H1 (cell line): ENCODE measurements around the gene P3R3URF. TPM values are rescaled to one million over a fixed set of nuclear protein-coding genes. Genes with fewer than 3 reads are reported as not detected.

ENCODE experiments used
- CTCF ChIA-PET: fragments of 300-600 bp; sonication (Branson Sonifier 250); formaldehyde crosslinking; loops from one replicate; lab custom pipeline; 2021; ENCODE audit not compliant: partially characterized antibody; lab: Charles Lee
- POLR2A ChIA-PET: fragments of 300-600 bp; sonication (Branson Sonifier 250); formaldehyde crosslinking; loops from one replicate; lab custom pipeline; 2021; ENCODE audit warnings: inconsistent platforms; ENCODE audit not compliant: partially characterized antibody; lab: Charles Lee
- DNase-seq, 2 experiments: peaks; one replicate each; pipeline versions ENCODE4 v3.0.0 to v3.0.0-alpha.2; 2010 to 2022; ENCODE audit warnings: low spot score in 2 of 2, low read depth in 1 of 2, mixed read lengths in 1 of 2
- FAIRE-seq: peaks from 2 replicates; lab custom pipeline; 2011; peaks lifted over from hg19 to GRCh38; lab: Jason Lieb, UNC
- H2AFZ ChIP-seq: 2 replicates; pipeline ENCODE4 v1.8.1; 2012; ENCODE audit warnings: low read length, inconsistent platforms
- H2AK5ac ChIP-seq: 2 replicates; pipeline ENCODE4 v1.6.1; 2013; ENCODE audit warnings: low read depth, low read length
- H2BK120ac ChIP-seq: replicated peaks from 2 replicates; pipeline ENCODE3; 2013; ENCODE audit warnings: low read depth, low read length, inconsistent platforms
- H2BK12ac ChIP-seq: 2 replicates; pipeline ENCODE4 v1.6.1; 2013; ENCODE audit warnings: low read depth, low read length
- H2BK15ac ChIP-seq: 2 replicates; pipeline ENCODE4 v1.6.1; 2013; ENCODE audit warnings: low read length
- H2BK20ac ChIP-seq: 2 replicates; pipeline ENCODE4 v1.6.1; 2013; ENCODE audit warnings: low read length
- H2BK5ac ChIP-seq: 2 replicates; pipeline ENCODE4 v1.6.1; 2013; ENCODE audit warnings: low read depth, low read length
- H3K14ac ChIP-seq: 2 replicates; pipeline ENCODE4 v1.6.1; 2013; ENCODE audit warnings: inconsistent platforms; ENCODE audit not compliant: insufficient read length
- H3K18ac ChIP-seq: 2 replicates; pipeline ENCODE4 v1.6.1; 2013; ENCODE audit warnings: low read length; ENCODE audit errors: extremely low read depth
- H3K23ac ChIP-seq: 2 replicates; pipeline ENCODE4 v1.6.1; 2013; ENCODE audit warnings: inconsistent platforms; ENCODE audit not compliant: insufficient read length
- H3K23me2 ChIP-seq: 2 replicates; pipeline ENCODE4 v1.6.1; 2013; ENCODE audit warnings: low read depth, low read length
- H3K27ac ChIP-seq: 2 replicates; pipeline ENCODE4 v1.6.1; 2011; ENCODE audit warnings: low read depth, low read length, inconsistent platforms
- H3K27me3 ChIP-seq, 4 experiments: replicated peaks in 1 of 4; 1 replicate in 1 of 4; 2 replicates in 3 of 4; pipeline versions ENCODE4 v1.6.1 to v1.8.1; 2011 to 2013; ENCODE audit warnings: low read length in 3 of 4, mild to moderate bottlenecking in 3 of 4, inconsistent platforms in 2 of 4, mixed read lengths in 2 of 4, moderate library complexity in 1 of 4; ENCODE audit not compliant: control insufficient read depth in 3 of 4, insufficient read depth in 3 of 4; ENCODE audit errors: extremely low read depth in 1 of 4
- H3K36me3 ChIP-seq, 4 experiments: 2 replicates each; pipeline versions ENCODE4 v1.6.1 to v1.8.1; 2011 to 2013; ENCODE audit warnings: mild to moderate bottlenecking in 4 of 4, low read length in 3 of 4, moderate library complexity in 2 of 4, control low read depth in 1 of 4, inconsistent platforms in 1 of 4; ENCODE audit not compliant: insufficient read depth in 4 of 4, control insufficient read depth in 2 of 4
- H3K4ac ChIP-seq: replicated peaks from 2 replicates; pipeline ENCODE3; 2013; ENCODE audit warnings: low read length, low read depth, mixed read lengths, inconsistent platforms; ENCODE audit not compliant: insufficient read length
- H3K4me1 ChIP-seq, 4 experiments: replicated peaks in 1 of 4; 1 replicate in 1 of 4; 2 replicates in 3 of 4; pipeline versions ENCODE4 v1.6.1 to v1.8.1; 2011 to 2013; ENCODE audit warnings: low read length in 3 of 4, inconsistent platforms in 2 of 4, mixed read lengths in 1 of 4; ENCODE audit not compliant: insufficient read depth in 4 of 4, control insufficient read depth in 3 of 4
- H3K4me2 ChIP-seq, 2 experiments: 2 replicates each; pipeline versions ENCODE4 v1.6.1 to v1.8.1; 2011 to 2013; ENCODE audit warnings: low read depth in 2 of 2, low read length in 2 of 2, control low read depth in 1 of 2, inconsistent platforms in 1 of 2, mild to moderate bottlenecking in 1 of 2; ENCODE audit not compliant: insufficient read depth in 1 of 2
- H3K4me3 ChIP-seq, 4 experiments: fragments of 200-600, 300-600 bp in 1 of 4; sonication (generic), shearing (Covaris generic), sonication (Bioruptor Twin) in 1 of 4; 2 replicates each; pipeline versions ENCODE4 v1.5.1 to v1.8.1; 2011 to 2016; ENCODE audit warnings: low read length in 4 of 4, low read depth in 3 of 4, control low read depth in 2 of 4, inconsistent platforms in 2 of 4, mild to moderate bottlenecking in 2 of 4, mixed read lengths in 1 of 4, moderate library complexity in 1 of 4; ENCODE audit not compliant: insufficient read depth in 2 of 4; ENCODE audit errors: extremely low read depth in 1 of 4
- H3K56ac ChIP-seq: replicated peaks from 2 replicates; pipeline ENCODE3; 2013; ENCODE audit warnings: low read depth, mild to moderate bottlenecking, mixed read lengths, low read length, inconsistent platforms; ENCODE audit not compliant: insufficient read length
- H3K79me1 ChIP-seq: 2 replicates; pipeline ENCODE4 v1.6.1; 2013; ENCODE audit warnings: low read depth, low read length, control low read depth
- H3K79me2 ChIP-seq, 2 experiments: 2 replicates each; pipeline versions ENCODE4 v1.6.1 to v1.8.1; 2012 to 2013; ENCODE audit warnings: low read length in 2 of 2, mild to moderate bottlenecking in 2 of 2, inconsistent platforms in 1 of 2; ENCODE audit not compliant: insufficient read depth in 2 of 2, control insufficient read depth in 1 of 2
- H3K9ac ChIP-seq, 4 experiments: replicated peaks in 1 of 4; 1 replicate in 1 of 4; 2 replicates in 3 of 4; pipeline versions ENCODE4 v1.6.1 to v1.8.1; 2011 to 2013; ENCODE audit warnings: low read depth in 3 of 4, low read length in 3 of 4, control low read depth in 2 of 4, mild to moderate bottlenecking in 2 of 4, moderate library complexity in 2 of 4, inconsistent platforms in 1 of 4; ENCODE audit errors: extremely low read depth in 1 of 4
- H3K9me3 ChIP-seq, 2 experiments: 2 replicates each; pipeline versions ENCODE4 v1.6.1 to v1.8.1; 2012 to 2013; ENCODE audit warnings: mild to moderate bottlenecking in 2 of 2, moderate library complexity in 2 of 2, control low read depth in 1 of 2, inconsistent platforms in 1 of 2, low read depth in 1 of 2, low read length in 1 of 2, mixed read lengths in 1 of 2; ENCODE audit not compliant: insufficient read depth in 2 of 2
- H4K20me1 ChIP-seq, 2 experiments: replicated peaks in 1 of 2; 2 replicates each; pipeline versions ENCODE3 to v1.8.1; 2011 to 2013; ENCODE audit warnings: inconsistent platforms in 2 of 2, low read length in 2 of 2, mild to moderate bottlenecking in 1 of 2; ENCODE audit not compliant: insufficient read depth in 2 of 2, control insufficient read depth in 1 of 2
- H4K5ac ChIP-seq: 2 replicates; pipeline ENCODE4 v1.6.1; 2013; ENCODE audit warnings: low read length, low read depth, mixed read lengths, inconsistent platforms; ENCODE audit not compliant: insufficient read length
- H4K8ac ChIP-seq: 2 replicates; pipeline ENCODE4 v1.8.0; 2013; ENCODE audit warnings: mild to moderate bottlenecking, moderate library complexity, low read length, inconsistent platforms; ENCODE audit not compliant: insufficient read depth; ENCODE audit errors: extremely low read depth
- H4K91ac ChIP-seq: replicated peaks from 2 replicates; pipeline ENCODE3; 2013; ENCODE audit warnings: low read length, mixed read lengths, inconsistent platforms; ENCODE audit not compliant: insufficient read length
- WGBS, 2 experiments: shearing (Covaris generic) in 1 of 2; methylation state at CpG; one replicate each; pipeline versions ENCODE4 v1.1.6 to v1.1.7; 2013 to 2015; ENCODE audit warnings: low lambda C conversion rate in 2 of 2, mixed read lengths in 2 of 2, inconsistent platforms in 1 of 2, low coverage in 1 of 2, missing lambda C conversion rate in 1 of 2; ENCODE audit not compliant: insufficient replicate concordance in 2 of 2, insufficient coverage in 1 of 2, insufficient read length in 1 of 2; ENCODE audit errors: extremely low coverage in 1 of 2, missing lambda C conversion rate in 1 of 2; 5-methylcytosine and 5-hydroxymethylcytosine counted together
- polyA plus RNA-seq, 7 experiments: library from polyadenylated mRNA; depleted of rRNA in 3 of 7; stranded (reverse) in 5 of 7; unstranded in 2 of 7; fragments of >200 nt in 5 of 7; fragments of 200-250 nt in 2 of 7; gene quantifications; 1 replicate in 5 of 7; 2 replicates in 1 of 7; 4 replicates in 1 of 7; pipeline versions ENCODE4 v1.2.1 to v1.2.3, GENCODE V29; 2011 to 2013; ENCODE audit warnings: missing spikeins in 2 of 7, mixed read lengths in 2 of 7
- total RNA-seq: library from RNA; stranded (reverse); fragmentation: NEBNext Ultra II Directional; extraction: Animal tissue kit (Norgen Biotek cat#: 25700); gene quantifications from 2 replicates; pipeline ENCODE4 v1.2.1, GENCODE V29; 2021

Gene P3R3URF
- total and polyA plus RNA-seq, 2 of the 8 experiments (the other 6 are each of a cell fraction or from before 2014, with no cell fraction given) = not detected

GRCh38 chr1:46220808-46221207, 44.5 kb upstream of the P3R3URF start:
- Histone ChIP-seq H3K9ac (no peak overlapping the region), H2BK120ac (no peak overlapping the region), H3K56ac (no peak overlapping the region), H3K4ac (no peak overlapping the region), H3K9me3 (no peaks in the 10 kb centered on the region), H3K79me2 (no peaks in the 10 kb centered on the region), H3K27me3 (no peaks in the 10 kb centered on the region), H3K36me3 (no peaks in the 10 kb centered on the region), H3K4me1 (peaks cover 3 to 11% (median 7%) of the 10 kb centered on the region in 4 experiments; a peak in 6 of 7 replicates), H4K5ac (no peak overlapping the region), H4K20me1 (no peaks in the 10 kb centered on the region), H2BK5ac (no peak overlapping the region), H2AK5ac (no peak overlapping the region), H3K4me3 (no peak overlapping the region), H3K27ac (no peak overlapping the region), H2BK15ac (no peak overlapping the region), H3K14ac (no peak overlapping the region), H4K8ac (no peak overlapping the region), H3K79me1 (no peaks in the 10 kb centered on the region), H2BK20ac (no peak overlapping the region), H3K4me2 (no peak overlapping the region), H3K18ac (no peak overlapping the region), H2BK12ac (peak overlapping the region; percentile 80; the same call in 1 of the 2 replicates), H4K91ac (no peak overlapping the region), H3K23me2 (no peaks in the 10 kb centered on the region), H2AFZ (no peak overlapping the region), H3K23ac (no peak overlapping the region)
- FAIRE-seq (no peak), DNase-seq (no peak)
- WGBS, 2 experiments = 89% methylated on average over 3 of the region's 3 CpGs; no CpG with 5 or more reads in 1 of the 2 experiments
- CTCF ChIA-PET = interaction anchor here (1.2 to 5.4 kb wide), 5 partner anchors 22 to 40 kb away, joined by 3 to 55 read pairs (median 5); partner anchors contain the start of genes POMGNT1 and RAD54L
- POLR2A ChIA-PET = interaction anchor here (0.8 to 2.4 kb wide), 3 partner anchors 11 to 23 kb away, joined by 3 to 6 read pairs (median 5); partner anchors contain the start of genes LURAP1 and POMGNT1
